Heart left ventricle (tissue), 16 donors: ENCODE measurements around the gene RASGEF1C. TPM values are rescaled to one million over a fixed set of nuclear protein-coding genes. Genes with fewer than 3 reads are reported as not detected.

ENCODE experiments used
- ATAC-seq, 4 donors: fragments of 200-7000 bp; cut with Tn5 transposase; one replicate each; pipeline ENCODE4 v1.9.1; 2020 to 2022; ENCODE audit warnings: moderate library complexity in 4 of 4, mild to moderate bottlenecking in 3 of 4, moderate number of reproducible peaks in 1 of 4
- DNase-seq, 5 donors: peaks; one replicate each; pipeline ENCODE4 v3.0.0-alpha.2; 2020
- H3K27ac ChIP-seq, 12 donors: fragments of 200-600 bp; sonication (generic) in 4 of 12; one replicate each; pipeline versions ENCODE4 v1.5.0 to v1.8.0; 2016 to 2022; ENCODE audit warnings: mild to moderate bottlenecking in 2 of 12
- H3K27me3 ChIP-seq, 9 donors: fragments of 200-600 bp; sonication (generic) in 2 of 9; one replicate each; pipeline versions ENCODE4 v1.5.1 to v1.8.0; 2016 to 2022; ENCODE audit warnings: mild to moderate bottlenecking in 3 of 9
- H3K36me3 ChIP-seq, 9 donors: fragments of 200-600 bp; sonication (generic) in 2 of 9; one replicate each; pipeline versions ENCODE4 v1.5.0 to v1.8.0; 2018 to 2022; ENCODE audit warnings: mild to moderate bottlenecking in 2 of 9
- H3K4me1 ChIP-seq, 12 donors: fragments of 200-600 bp; sonication (generic) in 4 of 12; one replicate each; pipeline versions ENCODE4 v1.5.0 to v1.8.0; 2016 to 2022; ENCODE audit warnings: mild to moderate bottlenecking in 3 of 12
- H3K4me3 ChIP-seq, 12 donors: fragments of 200-600 bp; sonication (generic) in 4 of 12; one replicate each; pipeline versions ENCODE4 v1.5.0 to v1.8.0; 2017 to 2022; ENCODE audit warnings: mild to moderate bottlenecking in 9 of 12, moderate library complexity in 4 of 12
- H3K9me3 ChIP-seq, 12 donors: fragments of 200-600 bp; sonication (generic) in 4 of 12; one replicate each; pipeline versions ENCODE4 v1.5.0 to v1.8.0; 2016 to 2022; ENCODE audit warnings: mild to moderate bottlenecking in 1 of 12
- CTCF ChIP-seq, 12 donors: fragments of 200-600 bp; sonication (generic) in 4 of 12; IDR thresholded peaks; one replicate each; pipeline versions ENCODE4 v1.5.0 to v1.8.0; 2018 to 2022; ENCODE audit warnings: antibody characterized with exemption in 12 of 12, mild to moderate bottlenecking in 5 of 12
- POLR2A ChIP-seq, 2 donors: fragments of 450-650 bp; IDR thresholded peaks; one replicate each; pipeline ENCODE4 v1.6.1; 2017; ENCODE audit warnings: antibody characterized with exemption in 2 of 2, mild to moderate bottlenecking in 2 of 2, moderate library complexity in 2 of 2
- WGBS, 4 donors: extraction: QIAGEN DNeasy Blood & Tissue Kit in 2 of 4; methylation state at CpG; one replicate each; pipeline versions ENCODE4 v1.1.5 to v1.1.7; 2013 to 2018; 5-methylcytosine and 5-hydroxymethylcytosine counted together
- intact Hi-C, 10 donors: fragments of 100-400 bp; cut with DNase I; formaldehyde crosslinking; loops; one replicate each; pipeline versions ENCODE4 v1.11.1 to v1.14.2; 2022
- polyA plus RNA-seq, 2 donors: library from polyadenylated mRNA; stranded (reverse); fragments of 200-250 nt; gene quantifications; one replicate each; pipeline ENCODE4 v1.2.3, GENCODE V29; 2013
- total RNA-seq, 9 donors: library from RNA; depleted of rRNA in 2 of 9; stranded (reverse); fragments of >200 nt in 2 of 9; fragmentation: NEBNext Ultra II Directional in 3 of 9; extraction: Animal tissue kit (Norgen Biotek cat#: 25700) in 3 of 9; gene quantifications; one replicate each; pipeline versions ENCODE4 v1.1.0 to v1.2.4, GENCODE V29; 2016 to 2023
- donor health status: ischemic (EF 13 %, LVEDD 7.1; RV severe dilation, severe dysfunction).
- donor health status: healthy with polysubstance abuse.
- donor health status: DM: no; HTN: yes; CAD: no.
- donor health status: DM: no; HTN: no; CAD: no.
- donor health status: ischemic (EF 25% LVEDD 6.9; RV normal size, moderate dysfunction).
- donor health status: ischemic (EF 25% LVEDD 5.7; RV mildly dilated, moderate dysfunction).
- donor health status: healthy.
- donor health status: DM: yes; HTN: yes; CAD: no.
- donor health status: ischemic (EF 35%, LVEDD 5.7; RV mildly dilated, moderate dysfunction).
- donor health status: nonischemic (EF 11% LVEDD 7.7; RV severe dilation, severe dysfunction).
- donor health status: DM: yes; HTN: yes; CAD: no.
- donor health status: PGD.
- donor health status: ischemic (EF 29% LVEDD 5.4; RV normal size, mild dysfunction).
- donor health status: nonischemic (EF 23%, LVEDD 6.1; RV moderate dilation, normal function).

The RASGEF1C gene
- total and polyA plus RNA-seq, 11 donors = 0.14 to 0.75 (median 0.19) TPM; not detected in 4

DNA sequence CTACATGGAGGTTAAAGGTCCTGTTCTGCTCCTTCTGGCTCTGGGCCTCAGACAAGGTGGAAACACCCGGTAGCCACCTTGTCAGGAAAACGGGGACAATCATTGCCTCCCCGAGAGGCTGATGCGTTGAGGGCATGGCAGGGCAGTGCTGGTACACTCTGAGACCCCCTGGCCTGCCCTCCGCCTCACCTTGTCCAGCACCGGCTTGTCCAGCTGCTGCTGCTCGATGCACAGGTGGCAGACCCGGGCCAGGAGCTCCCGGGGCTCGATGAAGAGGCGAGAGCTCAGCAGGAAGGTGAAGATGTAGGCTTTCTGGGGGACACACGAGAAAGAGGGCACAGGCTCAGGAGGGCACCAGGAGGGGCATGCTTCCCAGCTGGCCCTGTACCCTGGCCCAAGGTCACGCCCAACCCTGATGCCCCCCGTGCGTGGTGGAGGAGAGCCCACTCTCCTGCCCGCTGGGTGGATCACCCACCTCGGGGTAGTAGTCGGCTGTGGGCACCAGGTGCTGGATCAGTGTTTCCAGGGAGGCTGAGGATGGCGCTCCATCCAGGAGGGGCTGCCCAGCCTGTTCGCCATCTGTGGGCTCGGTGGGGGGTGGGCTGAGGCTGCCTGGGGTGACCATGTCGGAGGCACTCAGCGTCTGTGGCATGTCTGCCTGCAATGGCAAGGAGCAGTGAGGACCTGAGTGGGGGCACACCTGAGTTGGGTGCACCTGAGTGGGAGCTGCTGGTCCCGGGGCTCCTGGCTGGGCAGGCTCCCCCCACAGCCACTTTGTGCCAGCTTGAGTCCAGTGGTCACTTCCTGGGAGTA is 71.4 kb downstream of the RASGEF1C start:
- H3K9me3 ChIP-seq = no peaks in the 10 kb centered on the region
- H3K27me3 ChIP-seq = peaks cover 0 to 45% (median 5%) of the 10 kb centered on the region in 9 donors
- no peaks in the 10 kb centered on the region for H3K36me3 ChIP-seq
- intact Hi-C loops = no loop called here
- H3K27ac ChIP-seq = no peak overlapping the region
- ATAC-seq (no peak), DNase-seq (peak in 1 of 5 donors; percentile 7)
- H3K4me3 ChIP-seq = no peak overlapping the region
- peaks cover 0 to 3% (median 0%) of the 10 kb centered on the region in 12 donors for H3K4me1 ChIP-seq
- TF ChIP-seq CTCF (IDR thresholded peaks at IDR 0.05) (no peak), POLR2A (IDR thresholded peaks at IDR 0.05) (no peak)
- WGBS, 4 donors = 86 to 91% (median 88%) methylated on average over 11 to 24 of the region's 24 CpGs

DNA sequence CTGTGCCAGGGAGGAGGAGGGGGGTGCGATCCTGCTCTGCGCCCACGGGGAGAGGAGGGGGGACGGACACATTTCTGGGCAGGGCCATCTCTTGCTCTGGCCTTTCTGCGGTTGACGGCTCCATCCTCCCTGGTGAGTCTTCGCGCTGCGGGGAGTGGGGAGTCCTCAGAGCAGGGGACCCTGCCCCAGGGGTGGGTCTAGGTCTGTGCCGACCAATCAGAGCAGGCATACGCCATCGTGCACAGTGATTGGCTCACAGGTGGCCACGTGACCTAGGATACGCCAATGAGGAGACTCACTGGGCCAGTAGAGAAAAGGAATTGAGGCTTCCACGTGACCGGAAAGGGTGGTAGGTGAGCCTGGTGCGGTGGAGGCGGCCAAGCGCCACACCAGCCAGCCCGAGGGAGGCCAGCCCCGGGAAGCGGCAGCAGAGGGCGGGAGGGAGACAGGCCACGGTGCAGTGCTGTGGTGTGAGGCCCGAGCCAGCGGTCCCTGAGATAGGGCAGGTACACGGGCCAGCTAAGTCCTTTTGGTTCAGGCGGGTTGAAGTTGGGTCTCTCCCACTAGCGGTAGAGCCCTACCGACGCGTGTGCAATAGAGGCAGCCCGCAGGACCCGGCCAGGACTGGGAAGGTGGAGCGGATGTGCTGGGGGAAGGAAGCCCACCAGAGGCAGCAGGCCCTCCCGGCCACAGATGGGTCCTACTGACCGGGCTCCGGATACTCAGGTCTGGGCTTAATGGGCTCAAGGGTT is 72.2 kb downstream of the RASGEF1C start:
- WGBS, 4 donors = 89 to 92% (median 91%) methylated on average over 32 to 38 of the region's 38 CpGs
- no peaks in the 10 kb centered on the region for H3K9me3 ChIP-seq
- H3K36me3 ChIP-seq = no peaks in the 10 kb centered on the region
- intact Hi-C loops = no loop called here
- no peak for ATAC-seq
- TF ChIP-seq POLR2A (IDR thresholded peaks at IDR 0.05) (no peak), CTCF (IDR thresholded peaks at IDR 0.05) (no peak)
- peak in 2 of 5 donors; percentile 3 to 42 for DNase-seq
- peaks cover 0 to 3% (median 0%) of the 10 kb centered on the region in 12 donors for H3K4me1 ChIP-seq
- no peak overlapping the region for H3K4me3 ChIP-seq
- H3K27me3 ChIP-seq = peaks cover 0 to 42% (median 5%) of the 10 kb centered on the region in 9 donors
- H3K27ac ChIP-seq = no peak overlapping the region

- peaks cover 0 to 39% (median 5%) of the 10 kb centered on the region in 9 donors for H3K27me3 ChIP-seq
- peak in 2 of 5 donors; percentile 3 to 60 for DNase-seq
Observed at GRCh38 chr5:180135967-180136629, 72.9 kb downstream of the RASGEF1C start.

More at GRCh38 chr5:180135967-180136629, 72.9 kb downstream of the RASGEF1C start:
- Histone ChIP-seq H3K4me3 (no peak overlapping the region), H3K36me3 (no peaks in the 10 kb centered on the region), H3K9me3 (no peaks in the 10 kb centered on the region), H3K4me1 (peaks cover 0 to 3% (median 0%) of the 10 kb centered on the region in 12 donors), H3K27ac (no peak overlapping the region)
- intact Hi-C loops = no loop called here
- no peak for ATAC-seq
- no peak for TF ChIP-seq POLR2A (IDR thresholded peaks at IDR 0.05)
- TF ChIP-seq CTCF (IDR thresholded peaks at IDR 0.05) = no peak
- 90 to 94% (median 93%) methylated on average over 23 to 43 of the region's 43 CpGs for WGBS, 4 donors
